ENCODE measurements around the gene CARS2. TPM values are rescaled to one million over a fixed set of nuclear protein-coding genes. Genes with fewer than 3 reads are reported as not detected.

Gene CARS2
- total RNA-seq, 1 experiment from 2014 or later = 41.9 TPM

GRCh38 chr13:110627351-110627750 lies 78.6 kb downstream of the CARS2 start:
- no peak overlapping the region for H3K9ac ChIP-seq (ENCODE audit: extremely low read depth, insufficient read length, low read length)
- no peak overlapping the region for H3K27ac ChIP-seq (ENCODE audit: insufficient read length, low read depth, low read length)
- Mint-ChIP-seq H3K4me1 (peaks cover 16 to 18% of the 10 kb centered on the region in 2 experiments), H3K9me3 (no peaks in the 10 kb centered on the region), H3K4me3 (no peak overlapping the region), H3K27ac (peak overlapping the region in 2 of 3 experiments; percentile 9 to 67; a peak in 3 of 7 replicates), H3K27me3 (ENCODE audit: low read depth) (no peaks in the 10 kb centered on the region), H3K36me3 (ENCODE audit: insufficient read depth in 1 of 3, low read depth in 3 of 3) (peaks cover 26 to 62% (median 54%) of the 10 kb centered on the region in 3 experiments)
- no peak overlapping the region for H3T11ph ChIP-seq (ENCODE audit: low read length)
- no peak overlapping the region for H2BK12ac ChIP-seq (ENCODE audit: insufficient read length, low read depth, low read length)
- H3K4me2 ChIP-seq (ENCODE audit: insufficient read depth, insufficient read length, low read length) = no peak overlapping the region
- no peaks in the 10 kb centered on the region for H4K20me1 ChIP-seq (ENCODE audit: control insufficient read depth, insufficient read depth, insufficient read length)
- WGBS (ENCODE audit: extremely low coverage, insufficient read length, low lambda C conversion rate) = no CpG with 5 or more reads among the region's 8 CpGs
- H3K23me2 ChIP-seq (ENCODE audit: insufficient read length, low read depth, low read length, poor library complexity, severe bottlenecking) = no peaks in the 10 kb centered on the region
- H3K4me1 ChIP-seq (ENCODE audit: insufficient read depth, low read length) = no peaks in the 10 kb centered on the region
- H3K56ac ChIP-seq (ENCODE audit: insufficient read length, low read depth, low read length) = no peak overlapping the region
- H3K27me3 ChIP-seq (ENCODE audit: insufficient read depth, low read length) = no peaks in the 10 kb centered on the region
- TF ChIP-seq, protein P1, sequence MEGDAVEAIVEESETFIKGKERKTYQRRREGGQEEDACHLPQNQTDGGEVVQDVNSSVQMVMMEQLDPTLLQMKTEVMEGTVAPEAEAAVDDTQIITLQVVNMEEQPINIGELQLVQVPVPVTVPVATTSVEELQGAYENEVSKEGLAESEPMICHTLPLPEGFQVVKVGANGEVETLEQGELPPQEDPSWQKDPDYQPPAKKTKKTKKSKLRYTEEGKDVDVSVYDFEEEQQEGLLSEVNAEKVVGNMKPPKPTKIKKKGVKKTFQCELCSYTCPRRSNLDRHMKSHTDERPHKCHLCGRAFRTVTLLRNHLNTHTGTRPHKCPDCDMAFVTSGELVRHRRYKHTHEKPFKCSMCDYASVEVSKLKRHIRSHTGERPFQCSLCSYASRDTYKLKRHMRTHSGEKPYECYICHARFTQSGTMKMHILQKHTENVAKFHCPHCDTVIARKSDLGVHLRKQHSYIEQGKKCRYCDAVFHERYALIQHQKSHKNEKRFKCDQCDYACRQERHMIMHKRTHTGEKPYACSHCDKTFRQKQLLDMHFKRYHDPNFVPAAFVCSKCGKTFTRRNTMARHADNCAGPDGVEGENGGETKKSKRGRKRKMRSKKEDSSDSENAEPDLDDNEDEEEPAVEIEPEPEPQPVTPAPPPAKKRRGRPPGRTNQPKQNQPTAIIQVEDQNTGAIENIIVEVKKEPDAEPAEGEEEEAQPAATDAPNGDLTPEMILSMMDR (conservative IDR thresholded peaks at IDR 0.05) = no peak
- no peak for DNase-seq
- no peak overlapping the region for H2BK15ac ChIP-seq (ENCODE audit: low read depth, low read length)
- H2BK20ac ChIP-seq (ENCODE audit: low read depth, low read length, poor library complexity, severe bottlenecking) = no peak overlapping the region
- H2AFZ ChIP-seq (ENCODE audit: low read length) = no peak overlapping the region
- H3K18ac ChIP-seq (ENCODE audit: insufficient read length, low read depth, low read length) = no peak overlapping the region
- no peak overlapping the region for H3K23ac ChIP-seq (ENCODE audit: insufficient read length, low read depth, low read length)
- H4K8ac ChIP-seq (replicated peaks; ENCODE audit: insufficient read length, low read depth, low read length) = no peak overlapping the region
- peaks cover 10% of the 10 kb centered on the region for H3K79me1 ChIP-seq (ENCODE audit: insufficient read depth, low read depth, low read length, poor library complexity, severe bottlenecking)
- no peaks in the 10 kb centered on the region for H3K9me3 ChIP-seq (ENCODE audit: control insufficient read depth, low read depth, low read length)
- H4K5ac ChIP-seq (ENCODE audit: insufficient read length, low read depth, low read length) = no peak overlapping the region
- H3K14ac ChIP-seq (ENCODE audit: insufficient read depth, low read length) = no peak overlapping the region
- H2BK5ac ChIP-seq (ENCODE audit: insufficient read length, low read length) = no peak overlapping the region
- no peak overlapping the region for H2BK120ac ChIP-seq (ENCODE audit: low read depth, low read length, poor library complexity, severe bottlenecking)
- peaks cover 20% of the 10 kb centered on the region; the same call in 1 of the 2 replicates for H3K79me2 ChIP-seq (ENCODE audit: insufficient read depth, low read length)
- H3K4ac ChIP-seq (ENCODE audit: low read depth, low read length) = no peak overlapping the region
- no peak overlapping the region for H4K91ac ChIP-seq (ENCODE audit: insufficient read length, low read depth, low read length)
- no peak overlapping the region for H2AK5ac ChIP-seq (ENCODE audit: insufficient read length, low read length)
